Astrocyte of the spinal cord (primary cell): ENCODE data around the gene CCER1.
A peak's percentile ranks its signal among the peaks of the same experiment; 100 is the strongest.
"Not testable (repeated sequence)": the region's sequence is repeated elsewhere in the genome, so short reads cannot be mapped to it uniquely, and the experiment has no call there.

ENCODE experiments used
- DNase-seq: peaks from one replicate; pipeline ENCODE4 v3.0.0; 2011; ENCODE audit warnings: low read depth, low spot score
- H3K4me3 ChIP-seq: 2 replicates; pipeline ENCODE4 v1.5.1; 2011; ENCODE audit warnings: low read depth, mild to moderate bottlenecking, low read length, moderate library complexity
- in situ Hi-C: cut with HindIII; loops from 2 replicates; pipeline ENCODE4 v1.10.0; 2017; ENCODE audit warnings: low sequenced_read_pairs
- TF ChIP-seq, protein P1 (sequence below): IDR thresholded peaks from 2 replicates; pipeline ENCODE4 v1.5.1; 2012; ENCODE audit warnings: low read depth, mild to moderate bottlenecking, low read length, inconsistent platforms

CCER1 gene

DNA sequence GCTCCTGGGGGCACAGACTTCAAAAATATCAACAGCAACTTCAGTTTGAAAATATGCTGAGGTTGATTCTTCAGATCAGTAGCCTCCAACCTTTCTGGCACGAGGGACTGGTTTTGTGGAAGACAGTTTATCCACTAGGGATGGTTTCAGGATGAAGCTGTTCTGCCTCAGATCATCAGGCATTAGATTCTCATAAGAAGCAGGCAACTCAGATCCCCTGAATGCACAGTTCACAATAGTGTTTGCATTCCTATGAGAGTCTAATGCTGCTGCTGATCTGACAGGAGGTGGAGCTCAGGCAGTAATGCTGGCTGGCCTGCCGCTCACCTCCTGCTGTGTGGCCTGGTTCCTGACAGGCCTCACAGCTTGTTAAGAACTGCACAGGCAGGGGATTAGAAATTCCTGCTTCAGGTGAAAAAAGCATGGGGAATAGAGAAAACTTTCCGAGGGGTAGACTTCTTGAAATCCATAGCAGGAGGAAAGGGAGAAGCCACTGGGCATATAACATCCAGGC, 37.0 kb upstream of the CCER1 start:
- H3K4me3 ChIP-seq = no peak overlapping the region
- DNase-seq = no peak
- TF ChIP-seq, protein P1, sequence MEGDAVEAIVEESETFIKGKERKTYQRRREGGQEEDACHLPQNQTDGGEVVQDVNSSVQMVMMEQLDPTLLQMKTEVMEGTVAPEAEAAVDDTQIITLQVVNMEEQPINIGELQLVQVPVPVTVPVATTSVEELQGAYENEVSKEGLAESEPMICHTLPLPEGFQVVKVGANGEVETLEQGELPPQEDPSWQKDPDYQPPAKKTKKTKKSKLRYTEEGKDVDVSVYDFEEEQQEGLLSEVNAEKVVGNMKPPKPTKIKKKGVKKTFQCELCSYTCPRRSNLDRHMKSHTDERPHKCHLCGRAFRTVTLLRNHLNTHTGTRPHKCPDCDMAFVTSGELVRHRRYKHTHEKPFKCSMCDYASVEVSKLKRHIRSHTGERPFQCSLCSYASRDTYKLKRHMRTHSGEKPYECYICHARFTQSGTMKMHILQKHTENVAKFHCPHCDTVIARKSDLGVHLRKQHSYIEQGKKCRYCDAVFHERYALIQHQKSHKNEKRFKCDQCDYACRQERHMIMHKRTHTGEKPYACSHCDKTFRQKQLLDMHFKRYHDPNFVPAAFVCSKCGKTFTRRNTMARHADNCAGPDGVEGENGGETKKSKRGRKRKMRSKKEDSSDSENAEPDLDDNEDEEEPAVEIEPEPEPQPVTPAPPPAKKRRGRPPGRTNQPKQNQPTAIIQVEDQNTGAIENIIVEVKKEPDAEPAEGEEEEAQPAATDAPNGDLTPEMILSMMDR = no peak
- in situ Hi-C loops = no loop called here

DNA sequence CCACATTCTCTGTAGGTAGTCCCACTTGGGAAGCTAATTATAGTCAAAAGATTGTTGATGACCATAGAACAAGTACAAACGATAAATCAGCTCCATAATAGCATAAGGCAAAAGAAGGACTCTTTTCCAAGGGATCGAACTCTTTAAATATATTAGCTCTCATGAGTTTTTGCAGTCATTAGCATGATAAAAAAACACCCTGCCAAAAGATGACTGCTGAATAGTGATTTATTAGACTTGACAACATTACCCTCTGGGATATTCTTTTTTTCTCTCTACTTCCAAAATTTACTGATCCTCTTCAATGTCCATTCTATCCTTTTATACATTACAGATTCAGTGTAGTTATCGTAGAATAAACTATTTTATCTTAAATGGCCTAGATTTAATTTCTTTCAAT, 35.6 kb upstream of the CCER1 start:
- no peak for DNase-seq
- in situ Hi-C loops = no loop called here
- no peak overlapping the region for H3K4me3 ChIP-seq
- TF ChIP-seq, protein P1 = no peak

DNA sequence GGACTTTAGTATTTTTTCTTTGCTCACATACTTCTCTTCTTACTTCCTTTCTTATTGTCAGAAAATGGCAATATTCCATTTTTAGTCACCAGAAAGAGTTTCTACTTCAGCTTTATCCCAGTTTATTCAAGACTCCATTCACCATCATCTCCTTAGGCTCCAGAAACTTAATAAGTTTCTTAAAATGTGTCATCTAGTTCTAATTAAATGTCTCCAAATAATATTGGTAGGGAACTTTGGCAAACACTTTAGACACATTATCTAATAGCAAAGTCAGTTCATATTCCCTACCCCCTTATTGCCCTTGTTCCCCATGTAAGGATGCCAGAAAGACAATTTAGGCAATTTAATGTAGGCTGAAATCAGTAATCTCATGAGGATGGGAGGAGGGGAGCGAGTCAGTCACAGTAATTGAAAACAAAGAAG, 34.7 kb upstream of the CCER1 start:
- no peak for DNase-seq
- in situ Hi-C loops = no loop called here
- TF ChIP-seq, protein P1 = no peak
- no peak overlapping the region for H3K4me3 ChIP-seq

DNA sequence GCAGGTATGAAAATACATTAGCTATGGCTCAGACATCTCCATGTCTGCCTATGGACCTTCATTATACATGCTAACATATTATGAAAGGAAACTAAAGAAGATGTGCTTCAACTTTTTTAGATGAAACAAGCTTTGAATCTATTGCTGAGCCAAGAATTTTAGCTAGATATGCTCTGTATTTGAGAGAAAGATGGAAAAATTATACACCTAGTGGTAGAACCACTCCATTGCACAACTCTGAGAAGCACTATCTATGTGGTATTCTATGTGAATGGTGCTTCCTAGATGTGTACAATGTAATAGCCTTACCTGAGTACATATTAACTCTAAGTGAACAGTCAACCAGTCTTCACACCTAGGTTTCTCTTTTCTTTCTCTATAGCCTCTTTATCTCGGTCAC, 32.5 kb upstream of the CCER1 start:
- DNase-seq = no peak
- no peak overlapping the region for H3K4me3 ChIP-seq
- in situ Hi-C loops = no loop called here
- TF ChIP-seq, protein P1 = peak; percentile 13

DNA sequence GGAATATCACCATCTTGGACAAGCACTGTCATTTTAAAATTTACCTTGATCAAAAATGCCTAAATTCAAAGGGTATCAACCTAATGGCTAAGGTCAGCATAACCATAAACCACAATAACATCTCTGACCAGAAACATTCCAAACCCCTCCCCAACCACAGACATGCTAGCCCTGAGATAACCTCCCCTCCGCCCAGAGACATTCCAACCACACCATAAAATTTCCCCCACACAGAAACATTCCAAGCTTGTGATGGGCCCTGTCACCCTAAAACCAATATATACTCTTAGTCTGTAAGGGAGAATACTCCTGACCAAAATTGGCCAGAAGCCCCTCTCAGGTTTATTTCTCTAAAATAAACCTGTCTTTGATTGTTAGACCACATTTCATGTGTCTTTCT, 32.1 kb upstream of the CCER1 start:
- in situ Hi-C loops = no loop called here
- TF ChIP-seq, protein P1 = no peak
- no peak overlapping the region for H3K4me3 ChIP-seq
- DNase-seq = no peak

DNA sequence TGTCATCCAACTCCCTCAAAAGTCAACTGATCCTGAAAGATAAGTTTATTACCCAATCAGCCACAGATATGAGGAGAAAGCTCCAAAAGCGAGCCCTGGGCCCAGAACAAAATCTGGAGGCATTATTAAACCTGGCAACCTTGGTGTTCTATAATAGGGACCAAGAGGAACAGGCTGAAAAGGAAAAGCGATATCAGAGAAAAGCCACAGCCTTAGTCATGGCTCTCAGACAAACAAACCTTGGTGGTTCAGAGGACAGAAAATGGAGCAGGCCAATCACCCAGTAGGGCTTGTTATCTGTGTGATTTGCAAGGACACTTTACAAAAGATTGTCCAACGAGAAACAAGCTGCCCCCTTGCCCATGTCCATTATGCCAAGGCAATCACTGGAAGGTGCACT, 30.4 kb upstream of the CCER1 start:
- in situ Hi-C loops, DNase-seq, H3K4me3 ChIP-seq: not testable (repeated sequence)

DNA sequence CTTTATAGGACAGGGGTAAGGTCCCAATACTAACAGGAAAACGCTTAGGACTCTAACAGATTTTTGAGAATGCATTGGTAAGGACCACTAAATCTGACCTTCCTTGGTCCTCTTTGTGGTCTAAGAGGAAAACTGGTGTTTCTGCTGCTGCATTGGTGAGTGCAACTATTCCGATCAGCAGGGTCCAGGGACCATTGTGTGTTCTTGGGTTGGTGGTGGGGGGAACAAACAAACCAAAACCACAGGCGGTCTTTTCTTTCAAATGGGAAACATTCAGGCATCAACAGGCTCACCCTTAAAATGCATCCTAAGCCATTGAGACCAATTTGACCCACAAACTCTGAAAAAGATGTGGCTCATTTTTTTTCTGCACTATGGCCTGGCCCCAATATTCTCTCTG, 29.1 kb upstream of the CCER1 start:
- no peak overlapping the region for H3K4me3 ChIP-seq
- no peak for DNase-seq
- TF ChIP-seq, protein P1 = no peak
- in situ Hi-C loops = no loop called here
